Measurements from ENCODE around the gene JAM2. TPM values are rescaled to one million over a fixed set of nuclear protein-coding genes. Genes with fewer than 3 reads are reported as not detected.
"Not testable (repeated sequence)": the region's sequence is repeated elsewhere in the genome, so short reads cannot be mapped to it uniquely, and the experiment has no call there.

Gene JAM2
- total RNA-seq = 10 to 100 TPM; 17.2 to 18.9 TPM
- long read RNA-seq, donor 1, partial matches to known transcripts = 0 of 1 reads
- long read RNA-seq, donor 1, other reads (novel, unspliced or antisense) = 1 of 1 reads
- long read RNA-seq, donor 2, partial matches to known transcripts = 0 of 4 reads
- long read RNA-seq, donor 2, other reads (novel, unspliced or antisense) = 4 of 4 reads

- intact Hi-C loops (cut with DNase I) = loop anchor here in 1 of 2 donors (1.0 kb wide), 1 partner anchor 31 kb away; no protein-coding TSS in a partner anchor
- no peak for DNase-seq (ENCODE audit: low spot score)
Measured at GRCh38 chr21:25638660-25639550, at the start of gene JAM2. Gene JAM2, plus strand, starts transcription at chr21:25639258. Its CDS starts 564 bp downstream, at chr21:25639822.

- DNase-seq (ENCODE audit: low spot score) = no peak
- intact Hi-C loops (cut with DNase I) = loop anchor here in 1 of 2 donors (2.0 to 5.0 kb wide), 2 partner anchors 69 to 1207 kb away; no protein-coding TSS in a partner anchor
Measured at GRCh38 chr21:25589887-25590286, 49.2 kb upstream of the JAM2 start.

- DNase-seq (ENCODE audit: low spot score) = peak; percentile 96
- intact Hi-C loops (cut with DNase I) = loop anchor here (1.0 to 10.0 kb wide), 3 partner anchors 32 to 107 kb away; partner anchors contain the start of gene JAM2 (in 1 of the 2)
Measured at GRCh38 chr21:25607151-25608043, 31.7 kb upstream of the JAM2 start, which contains the start of gene MRPL39. Gene MRPL39, minus strand, starts transcription at chr21:25607481. Its CDS starts 6 bp downstream, at chr21:25607475.

GRCh38 chr21:25608044-25608737 lies 30.9 kb upstream of the JAM2 start:
- DNase-seq (ENCODE audit: low spot score) = peak; percentile 93
- intact Hi-C loops (cut with DNase I) = loop anchor here (1.0 to 10.0 kb wide), 3 partner anchors 31 to 107 kb away; partner anchors contain the start of gene JAM2 (in 1 of the 2)

- intact Hi-C loops (cut with DNase I) = no loop called here
- DNase-seq (ENCODE audit: low spot score) = no peak
Measured at GRCh38 chr21:25614441-25614840, 24.6 kb upstream of the JAM2 start.

GRCh38 chr21:25615880-25616279 lies 23.2 kb upstream of the JAM2 start:
- intact Hi-C loops (cut with DNase I) = no loop called here
- no peak for DNase-seq (ENCODE audit: low spot score)

GRCh38 chr21:25619198-25619597 lies 19.9 kb upstream of the JAM2 start:
- DNase-seq (ENCODE audit: low spot score) = no peak
- intact Hi-C loops (cut with DNase I) = no loop called here

GRCh38 chr21:25624511-25624910 lies 14.5 kb upstream of the JAM2 start:
- no peak for DNase-seq (ENCODE audit: low spot score)
- intact Hi-C loops (cut with DNase I) = no loop called here

- no peak for DNase-seq (ENCODE audit: low spot score)
- intact Hi-C loops (cut with DNase I) = no loop called here
Measured at GRCh38 chr21:25625036-25625435, 14.0 kb upstream of the JAM2 start.

GRCh38 chr21:25625776-25626555 lies 13.1 kb upstream of the JAM2 start:
- DNase-seq (ENCODE audit: low spot score); intact Hi-C loops (cut with DNase I): not testable (repeated sequence)

- no peak for DNase-seq (ENCODE audit: low spot score)
- intact Hi-C loops (cut with DNase I) = no loop called here
Measured at GRCh38 chr21:25626757-25627156, 12.3 kb upstream of the JAM2 start.

GRCh38 chr21:25632296-25632695 lies 6.8 kb upstream of the JAM2 start:
- intact Hi-C loops (cut with DNase I) = no loop called here
- DNase-seq (ENCODE audit: low spot score) = no peak

GRCh38 chr21:25635310-25635709 lies 3.7 kb upstream of the JAM2 start:
- intact Hi-C loops (cut with DNase I) = no loop called here

GRCh38 chr21:25636727-25637126 lies 2.3 kb upstream of the JAM2 start:
- DNase-seq (ENCODE audit: low spot score) = no peak
- intact Hi-C loops (cut with DNase I) = no loop called here

More at GRCh38 chr21:25635310-25635709, 3.7 kb upstream of the JAM2 start:
- DNase-seq (ENCODE audit: low spot score) = no peak

GRCh38 chr21:25637851-25638659 lies 1.0 kb upstream of the JAM2 start:
- DNase-seq (ENCODE audit: low spot score) = no peak
- intact Hi-C loops (cut with DNase I) = no loop called here

GRCh38 chr21:25639551-25640201 lies 618 bp downstream of the JAM2 start:
- peak; percentile 78 for DNase-seq (ENCODE audit: low spot score)
- intact Hi-C loops (cut with DNase I) = loop anchor here in 1 of 2 donors (1.0 kb wide), 1 partner anchor 31 kb away; no protein-coding TSS in a partner anchor

All from posterior vena cava (tissue), 2 donors.